ENCODE measurements around the gene USF2.

Gene USF2

GRCh38 chr19:35291916-35292315, 23.2 kb downstream of the USF2 start, which contains the start of gene MAG:
Gene MAG, plus strand, starts transcription at chr19:35292161. Its CDS starts 3,248 bp downstream, at chr19:35295409.
- TF ChIP-seq CTCF (IDR thresholded peaks at IDR 0.05; ENCODE audit: extremely low read depth, missing control alignments): no peak
- no peak for DNase-seq (ENCODE audit: low spot score)

GRCh38 chr19:35292421-35293362, 23.9 kb downstream of the USF2 start:
- DNase-seq (ENCODE audit: low spot score): no peak

GRCh38 chr19:35293363-35293739, 24.6 kb downstream of the USF2 start:
- no peak for TF ChIP-seq CTCF (IDR thresholded peaks at IDR 0.05; ENCODE audit: extremely low read depth, missing control alignments)
- DNase-seq (ENCODE audit: low spot score): no peak

More at GRCh38 chr19:35292421-35293362, 23.9 kb downstream of the USF2 start:
- no peak for TF ChIP-seq CTCF (IDR thresholded peaks at IDR 0.05; ENCODE audit: extremely low read depth, missing control alignments)

- DNase-seq (ENCODE audit: low spot score): no peak
- TF ChIP-seq CTCF (IDR thresholded peaks at IDR 0.05; ENCODE audit: extremely low read depth, missing control alignments): no peak
Measured at GRCh38 chr19:35293808-35294207, 25.0 kb downstream of the USF2 start.

- DNase-seq (ENCODE audit: low spot score): no peak
- no peak for TF ChIP-seq CTCF (IDR thresholded peaks at IDR 0.05; ENCODE audit: extremely low read depth, missing control alignments)
Measured at GRCh38 chr19:35294328-35294727, 25.6 kb downstream of the USF2 start.

- TF ChIP-seq CTCF (IDR thresholded peaks at IDR 0.05; ENCODE audit: extremely low read depth, missing control alignments): no peak
- DNase-seq (ENCODE audit: low spot score): no peak
Measured at GRCh38 chr19:35294859-35295791, 26.4 kb downstream of the USF2 start.

Data from GM20000 (cell line).